GM21529 (cell line): ENCODE measurements around the gene ZNF79.

ENCODE experiments used
- ATAC-seq: cut with Tn5 transposase; IDR thresholded peaks from one replicate; pipeline ENCODE4 v1.9.1; 2021; ENCODE audit not compliant: unreplicated experiment

ZNF79 gene

DNA sequence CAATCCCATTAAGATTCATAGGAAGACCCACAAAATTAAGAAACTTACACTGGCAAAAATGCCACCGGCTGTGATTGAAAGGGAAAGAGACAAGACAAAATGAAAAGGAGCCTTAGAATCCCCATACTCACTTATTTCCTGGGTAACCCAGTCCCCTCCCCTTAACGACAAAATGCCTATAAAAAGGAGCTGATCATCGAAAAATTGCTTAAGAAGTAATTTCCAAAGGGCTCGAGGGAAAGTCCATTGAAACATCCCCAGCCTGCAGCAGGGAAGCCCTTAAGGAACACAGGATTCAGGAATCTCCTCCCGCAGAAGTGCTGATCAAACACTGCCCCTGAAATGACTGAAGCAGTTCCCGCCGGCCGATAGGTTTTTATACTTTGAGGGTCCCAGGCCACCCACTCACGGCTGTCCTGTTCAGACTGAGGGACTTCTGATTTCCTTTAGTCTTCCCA lies 677 bp upstream of the ZNF79 start:
- ATAC-seq: no peak

DNA sequence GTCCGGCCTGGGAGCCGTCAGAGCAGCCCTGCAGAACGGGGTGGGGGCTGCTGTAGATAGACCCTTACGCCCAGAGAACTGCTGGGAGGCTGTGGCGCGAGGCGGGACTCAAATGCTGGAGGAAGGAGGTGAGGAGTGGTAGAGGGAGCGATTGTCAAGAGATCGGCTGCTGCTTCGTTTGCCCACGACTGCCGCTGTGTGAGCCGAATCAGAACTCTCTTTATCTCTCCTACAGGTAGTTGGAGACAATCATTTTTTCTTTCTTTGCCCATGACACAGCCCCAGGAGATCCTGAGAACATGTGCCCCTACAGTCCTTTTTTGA lies 456 bp downstream of the ZNF79 start:
- no peak for ATAC-seq

DNA sequence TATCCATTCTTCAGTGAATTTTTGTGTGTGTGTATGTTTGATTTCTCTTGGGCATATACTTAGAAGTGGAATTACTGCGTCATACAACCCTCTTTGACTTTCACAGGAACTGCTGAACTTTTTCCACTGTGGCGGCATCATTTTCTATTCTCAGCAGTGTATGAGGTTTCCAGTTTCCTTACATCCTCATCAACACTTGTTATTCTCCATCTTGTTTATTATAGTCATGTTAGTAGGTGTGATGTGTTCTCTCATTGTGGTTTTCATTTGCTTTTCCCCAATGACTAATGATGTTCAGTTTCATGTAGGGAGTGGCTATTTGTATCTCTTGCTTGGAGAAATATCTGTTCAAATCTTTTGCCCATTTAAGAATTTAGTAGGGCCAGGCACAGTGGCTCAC lies 2.6 kb downstream of the ZNF79 start:
- no peak for ATAC-seq

DNA sequence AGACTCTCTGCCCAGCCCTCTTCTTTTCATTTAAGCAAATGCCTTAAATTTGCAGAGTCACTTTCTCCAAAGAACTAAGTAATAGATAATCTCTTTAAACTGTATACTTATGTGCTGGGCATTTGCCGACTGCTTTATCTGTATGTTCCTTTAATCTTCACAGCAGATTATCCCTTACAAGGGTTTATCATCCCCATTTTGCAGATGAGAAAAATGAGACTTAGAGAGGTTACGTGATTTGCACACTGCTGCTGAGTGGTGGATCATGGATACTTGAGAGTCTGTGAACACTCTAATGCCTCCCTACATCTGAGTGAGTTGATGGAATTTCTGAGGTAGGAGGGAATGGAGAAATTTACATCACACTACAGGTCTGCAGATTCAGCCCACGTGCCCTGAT lies 4.2 kb downstream of the ZNF79 start:
- no peak for ATAC-seq

DNA sequence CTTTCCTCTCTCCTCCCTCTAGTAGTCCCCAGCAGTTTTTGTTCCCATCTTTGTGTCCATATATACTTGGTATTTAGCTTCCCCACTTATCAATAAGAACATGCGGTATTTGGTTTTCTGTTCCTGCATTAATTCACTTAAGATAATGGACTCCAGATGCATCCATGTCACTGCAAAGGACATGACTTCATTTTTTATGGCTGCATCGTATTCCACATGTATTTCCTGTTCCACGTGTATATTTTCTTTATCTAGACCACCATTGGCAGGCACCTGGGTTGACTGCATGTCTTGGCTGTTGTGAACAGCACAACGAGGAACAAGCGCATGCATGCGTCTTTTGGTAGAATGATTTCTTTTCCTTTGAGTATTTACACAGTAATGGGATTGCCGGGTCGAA lies 6.2 kb downstream of the ZNF79 start:
- no peak for ATAC-seq

DNA sequence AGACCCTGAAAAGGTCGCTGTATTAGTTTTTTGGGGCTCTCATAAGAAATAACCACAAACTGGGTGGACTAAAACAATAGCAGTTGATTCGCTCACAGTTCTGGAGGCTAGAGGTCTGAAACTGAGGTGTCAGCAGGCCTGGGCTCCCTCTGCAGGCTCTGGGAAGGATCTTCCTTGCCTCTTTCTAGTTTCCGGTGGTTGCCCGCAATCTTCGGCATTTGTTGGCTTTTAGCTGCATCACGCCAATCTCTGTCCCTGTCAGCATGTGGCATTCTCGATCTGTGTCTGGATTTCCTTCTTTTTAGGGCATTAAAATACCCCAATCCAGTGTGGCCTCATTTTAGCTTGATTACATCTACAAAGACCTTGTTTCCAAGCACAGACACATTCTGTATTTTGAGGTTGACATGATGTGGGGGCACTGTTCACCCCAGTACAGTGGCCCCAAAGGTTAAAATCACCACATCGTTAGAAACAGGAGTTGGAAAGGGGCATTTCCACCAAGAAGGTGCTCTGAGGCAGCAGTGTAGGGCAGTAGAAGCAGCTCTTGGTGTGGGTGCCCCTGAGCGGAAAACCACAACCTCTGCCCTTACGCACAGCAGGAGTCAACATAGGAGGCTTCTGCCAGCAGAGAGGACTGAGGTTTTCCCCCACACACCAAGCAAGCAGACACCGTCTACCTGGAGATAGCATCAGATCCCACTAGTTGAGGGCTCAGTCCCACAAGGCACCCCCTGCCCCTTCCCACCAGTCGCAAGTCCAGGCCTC lies 13.5 kb downstream of the ZNF79 start:
- ATAC-seq: no peak

DNA sequence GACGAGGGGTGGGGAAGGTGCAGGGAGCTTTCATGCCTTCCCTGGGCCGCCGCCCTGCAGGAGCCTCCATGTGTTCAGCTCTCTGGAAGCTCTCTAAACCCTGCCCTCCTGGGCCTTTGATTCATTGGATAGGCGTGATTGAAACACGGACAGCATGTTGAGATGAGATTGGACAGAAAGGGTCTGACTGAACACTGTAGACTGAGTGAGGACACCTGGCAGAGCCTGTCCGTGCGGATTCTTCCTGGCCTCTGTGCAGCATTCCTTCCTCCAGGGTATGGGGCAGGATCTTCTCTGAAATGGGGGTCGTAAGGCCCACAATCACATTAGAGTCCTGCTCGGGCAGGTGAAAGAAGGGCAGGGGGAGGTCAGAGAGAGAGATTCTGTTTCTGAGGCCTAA lies 14.2 kb downstream of the ZNF79 start:
- ATAC-seq: no peak

DNA sequence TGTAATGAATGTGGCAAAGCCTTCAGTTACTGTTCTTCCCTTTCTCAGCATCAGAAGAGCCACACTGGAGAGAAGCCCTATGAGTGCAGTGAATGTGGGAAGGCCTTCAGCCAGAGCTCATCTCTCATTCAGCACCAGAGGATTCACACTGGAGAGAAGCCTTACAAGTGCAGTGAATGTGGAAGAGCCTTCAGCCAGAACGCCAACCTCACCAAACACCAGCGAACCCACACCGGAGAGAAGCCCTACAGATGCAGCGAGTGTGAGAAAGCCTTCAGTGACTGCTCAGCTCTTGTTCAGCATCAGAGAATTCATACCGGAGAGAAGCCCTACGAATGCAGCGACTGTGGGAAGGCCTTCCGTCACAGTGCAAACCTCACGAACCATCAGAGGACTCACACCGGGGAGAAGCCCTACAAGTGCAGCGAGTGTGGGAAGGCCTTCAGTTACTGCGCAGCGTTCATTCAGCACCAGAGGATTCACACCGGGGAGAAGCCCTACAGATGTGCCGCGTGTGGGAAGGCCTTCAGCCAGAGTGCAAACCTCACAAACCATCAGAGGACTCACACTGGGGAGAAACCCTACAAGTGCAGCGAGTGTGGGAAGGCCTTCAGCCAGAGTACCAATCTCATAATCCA lies 20.2 kb downstream of the ZNF79 start:
- ATAC-seq: no peak

DNA sequence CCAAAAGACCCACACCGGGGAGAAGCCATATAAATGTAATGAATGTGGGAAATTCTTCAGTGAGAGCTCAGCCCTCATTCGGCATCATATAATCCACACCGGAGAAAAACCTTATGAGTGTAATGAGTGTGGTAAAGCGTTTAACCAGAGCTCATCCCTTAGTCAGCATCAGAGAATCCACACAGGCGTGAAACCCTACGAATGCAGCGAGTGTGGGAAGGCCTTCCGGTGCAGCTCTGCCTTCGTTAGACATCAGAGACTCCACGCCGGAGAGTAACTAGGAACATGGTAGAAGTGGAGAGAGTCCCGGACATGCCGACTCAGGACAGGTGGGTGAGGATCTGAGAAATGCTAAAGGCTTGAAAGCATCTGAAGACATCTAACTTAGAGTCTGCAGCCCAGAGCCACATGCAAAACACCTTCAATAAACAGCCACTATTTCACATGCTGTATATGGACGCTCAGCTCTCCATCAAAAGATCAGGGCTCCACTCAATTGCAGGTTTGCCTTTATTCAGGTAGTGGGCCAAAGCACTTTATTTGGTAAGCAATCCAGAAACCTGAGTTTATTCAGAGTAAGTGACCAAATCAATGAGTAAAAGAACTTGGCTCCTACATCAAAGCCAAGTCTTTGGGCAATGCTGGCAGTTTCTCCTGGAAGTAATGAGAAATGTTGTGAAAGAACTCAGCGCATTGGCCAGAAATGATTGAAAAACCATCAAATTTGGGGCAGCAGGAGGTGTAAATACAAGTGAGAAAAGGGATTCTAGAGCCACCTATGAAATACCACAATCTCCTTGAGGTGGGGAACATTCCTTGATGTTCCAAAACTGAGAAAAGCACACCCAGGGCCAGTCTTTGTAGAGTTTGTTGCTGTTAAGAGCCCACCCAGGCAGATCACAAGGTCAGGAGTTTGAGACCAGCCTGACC lies 21.0 kb downstream of the ZNF79 start:
- ATAC-seq: no peak

DNA sequence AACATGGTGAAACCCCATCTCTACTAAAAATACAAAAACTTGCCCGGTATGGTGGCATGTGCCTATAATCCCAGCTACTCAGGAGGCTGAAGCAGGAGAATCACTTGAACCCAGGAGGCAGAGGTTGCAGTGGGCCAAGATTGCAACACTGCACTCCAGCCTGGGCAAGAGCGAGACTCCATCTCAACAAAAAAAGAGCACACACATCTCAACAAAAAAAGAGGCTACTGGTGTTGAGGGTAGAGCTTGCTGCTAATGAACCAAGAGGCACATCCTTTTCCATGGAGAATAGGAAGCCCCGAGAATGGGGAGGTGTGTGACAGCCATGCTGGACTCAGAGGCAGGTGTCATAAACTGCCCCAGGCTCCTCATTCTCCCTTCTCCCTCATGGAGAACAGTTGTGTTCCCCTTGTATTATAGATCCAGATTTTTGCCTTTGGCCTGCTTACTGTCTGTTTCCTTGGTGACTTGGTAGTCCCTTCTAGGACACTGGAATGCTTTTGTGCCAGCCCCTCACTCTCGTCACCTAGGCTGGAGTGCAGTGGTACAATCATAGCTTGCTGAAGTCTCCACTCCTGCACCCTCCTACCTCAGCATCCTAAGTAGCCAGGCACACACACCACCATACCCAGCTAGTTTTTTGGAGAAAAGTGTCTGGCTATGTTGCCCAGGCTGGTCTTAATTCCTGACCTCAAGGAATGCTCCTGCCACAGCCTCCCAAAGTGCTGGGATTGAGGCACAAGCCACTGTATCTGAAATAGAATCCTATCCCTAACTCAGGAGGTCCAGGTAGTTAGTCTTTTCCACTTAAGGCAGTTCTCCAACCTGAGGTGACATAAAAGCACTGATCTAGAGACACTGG lies 21.9 kb downstream of the ZNF79 start:
- ATAC-seq: no peak

DNA sequence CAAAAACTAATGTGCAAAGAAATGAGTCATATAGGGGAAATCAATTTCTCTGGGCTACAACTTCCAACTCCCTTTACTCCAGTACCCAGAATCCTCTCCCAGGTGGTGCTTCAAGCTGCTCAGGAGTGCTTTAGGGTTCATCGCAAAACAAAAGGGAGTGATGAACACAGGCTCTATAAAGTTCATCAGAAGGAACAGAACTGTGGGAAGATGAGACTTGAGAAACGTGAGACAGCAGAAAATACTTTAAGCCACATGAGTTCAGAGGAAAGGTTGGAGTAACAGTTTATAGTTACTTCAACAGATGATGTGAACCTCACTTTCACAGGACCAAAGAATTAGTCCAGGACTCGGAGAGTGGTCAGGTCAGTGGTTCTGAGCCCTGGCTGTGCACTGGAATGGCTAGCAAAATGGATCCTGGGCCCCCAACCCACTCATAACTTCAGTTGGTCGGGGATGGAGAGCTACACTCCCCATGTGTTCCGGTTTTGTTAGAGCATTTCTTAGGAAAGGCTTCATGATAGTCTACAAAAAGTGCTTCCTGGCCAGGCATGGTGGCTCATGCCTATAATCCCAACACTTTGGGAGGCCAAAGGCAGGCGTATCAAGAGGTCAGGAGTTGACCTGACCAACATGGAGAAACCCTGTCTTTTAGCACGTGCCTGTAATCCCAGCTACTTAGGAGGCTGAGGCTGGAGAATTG lies 22.7 kb downstream of the ZNF79 start:
- ATAC-seq: no peak

DNA sequence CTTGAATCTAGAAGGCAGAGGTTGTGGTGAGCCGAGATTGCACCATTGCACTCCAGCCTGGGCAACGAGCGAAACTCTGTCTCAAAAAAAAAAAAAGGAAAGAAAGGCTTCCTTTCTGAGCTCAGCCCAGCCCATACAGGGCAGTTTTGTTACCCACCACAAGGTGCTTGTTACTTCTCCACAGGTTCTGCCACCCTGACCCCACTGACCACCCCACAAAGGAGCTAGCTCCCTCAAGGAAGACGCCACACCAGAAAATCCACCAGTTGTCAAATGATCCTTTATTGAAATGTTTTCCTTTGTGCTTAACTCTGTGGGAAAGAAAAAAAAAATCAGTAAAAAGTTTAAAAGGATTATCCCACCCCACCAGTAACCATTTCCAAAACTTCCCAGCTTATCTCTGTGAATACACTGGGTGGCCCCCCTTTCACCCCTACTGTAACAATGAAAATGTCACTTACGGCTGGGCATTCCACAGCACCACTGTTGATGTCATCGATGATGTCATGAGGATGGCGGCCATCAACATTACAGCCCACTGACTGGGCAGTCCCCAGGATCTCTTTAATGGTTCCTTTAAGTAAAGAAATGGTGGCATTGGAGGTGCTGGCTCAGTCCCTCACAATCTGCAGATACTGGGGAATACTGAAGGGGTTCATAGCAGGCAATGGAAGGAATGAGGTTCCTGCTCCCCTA lies 23.4 kb downstream of the ZNF79 start:
- ATAC-seq: no peak

DNA sequence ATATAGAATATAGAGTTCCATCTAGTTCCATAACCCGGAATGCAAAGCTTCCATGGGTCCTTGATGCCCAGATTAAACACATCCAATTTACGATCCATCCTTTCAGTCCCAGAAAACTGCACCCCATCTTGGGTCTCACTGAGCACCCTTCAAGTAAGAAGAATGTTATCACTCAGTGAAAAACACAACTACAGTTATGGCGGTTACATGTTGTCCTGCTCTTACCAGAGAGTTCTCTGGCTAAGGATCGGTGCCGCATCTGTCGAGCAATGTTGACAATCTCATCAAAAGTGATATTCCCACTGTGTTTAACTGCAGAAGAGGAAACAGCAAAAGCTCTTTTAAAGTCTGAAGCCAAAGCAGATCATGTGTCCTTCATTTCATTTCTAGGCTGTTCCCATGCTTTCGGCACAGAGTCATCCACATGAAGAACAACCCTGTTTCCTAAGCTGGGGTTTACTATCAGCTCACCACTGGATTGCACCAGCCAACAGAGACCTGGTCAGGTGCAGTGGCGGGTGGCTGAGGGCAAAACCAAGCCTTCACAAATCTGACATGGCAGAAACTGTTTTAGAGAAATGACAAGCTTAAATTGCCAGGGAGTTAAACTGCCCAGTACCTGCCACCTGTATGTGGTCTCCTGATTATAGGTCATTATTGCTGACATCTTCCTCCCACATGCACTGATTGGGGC lies 24.1 kb downstream of the ZNF79 start:
- no peak for ATAC-seq

DNA sequence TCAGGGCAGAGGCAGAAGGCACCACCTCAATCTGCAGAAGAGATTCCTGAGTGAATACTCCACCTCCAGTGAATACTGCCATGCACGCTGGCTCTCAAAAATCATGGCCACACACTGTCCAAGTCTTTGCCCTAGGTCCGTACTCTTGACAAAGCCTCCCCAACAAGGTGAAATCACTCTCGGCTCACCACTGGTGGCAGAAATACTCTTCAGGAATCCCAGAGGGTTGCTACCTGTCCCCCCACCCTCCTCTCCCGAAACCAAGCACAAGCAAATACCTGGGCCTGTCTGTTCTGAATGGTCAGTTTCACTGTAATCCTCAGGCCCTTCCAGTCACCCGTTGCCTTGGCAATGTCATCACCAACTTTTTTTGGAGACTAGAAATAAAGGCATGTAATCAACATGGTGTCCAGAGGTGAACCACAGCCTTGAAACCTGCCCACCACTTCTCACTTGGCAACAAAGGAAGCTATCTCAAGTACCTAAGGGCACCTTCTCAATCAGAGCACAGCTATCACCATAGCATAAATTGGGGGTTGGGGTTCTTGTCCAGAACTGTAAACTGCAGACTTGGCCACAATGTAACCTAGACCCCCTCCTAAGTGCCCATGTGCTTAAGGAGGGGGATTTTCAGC lies 25.3 kb downstream of the ZNF79 start:
- no peak for ATAC-seq

DNA sequence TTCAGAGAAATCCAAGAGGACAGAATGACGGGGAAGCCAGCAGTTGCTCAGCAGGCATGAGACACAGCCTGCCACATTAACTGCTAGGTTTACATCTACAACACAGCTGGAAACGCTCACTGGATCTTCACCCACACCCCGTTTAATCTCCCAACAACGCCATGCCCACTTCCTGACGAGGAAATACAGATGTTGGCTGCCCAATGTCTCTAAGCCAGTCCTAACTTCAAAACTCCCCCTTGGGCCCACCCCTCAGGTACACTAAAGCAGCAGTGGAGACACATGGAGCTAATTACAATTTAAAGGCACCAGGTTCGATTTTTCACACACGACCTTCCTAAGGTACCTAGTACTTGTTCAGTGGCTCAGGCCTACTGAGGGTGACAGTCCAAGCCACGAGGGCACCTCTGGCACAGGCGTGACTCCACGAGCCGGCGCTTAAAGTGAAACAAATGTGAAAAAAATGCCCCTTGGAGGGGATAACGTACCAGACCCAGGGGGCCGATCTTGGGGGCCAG lies 26.1 kb downstream of the ZNF79 start:
- ATAC-seq: no peak

DNA sequence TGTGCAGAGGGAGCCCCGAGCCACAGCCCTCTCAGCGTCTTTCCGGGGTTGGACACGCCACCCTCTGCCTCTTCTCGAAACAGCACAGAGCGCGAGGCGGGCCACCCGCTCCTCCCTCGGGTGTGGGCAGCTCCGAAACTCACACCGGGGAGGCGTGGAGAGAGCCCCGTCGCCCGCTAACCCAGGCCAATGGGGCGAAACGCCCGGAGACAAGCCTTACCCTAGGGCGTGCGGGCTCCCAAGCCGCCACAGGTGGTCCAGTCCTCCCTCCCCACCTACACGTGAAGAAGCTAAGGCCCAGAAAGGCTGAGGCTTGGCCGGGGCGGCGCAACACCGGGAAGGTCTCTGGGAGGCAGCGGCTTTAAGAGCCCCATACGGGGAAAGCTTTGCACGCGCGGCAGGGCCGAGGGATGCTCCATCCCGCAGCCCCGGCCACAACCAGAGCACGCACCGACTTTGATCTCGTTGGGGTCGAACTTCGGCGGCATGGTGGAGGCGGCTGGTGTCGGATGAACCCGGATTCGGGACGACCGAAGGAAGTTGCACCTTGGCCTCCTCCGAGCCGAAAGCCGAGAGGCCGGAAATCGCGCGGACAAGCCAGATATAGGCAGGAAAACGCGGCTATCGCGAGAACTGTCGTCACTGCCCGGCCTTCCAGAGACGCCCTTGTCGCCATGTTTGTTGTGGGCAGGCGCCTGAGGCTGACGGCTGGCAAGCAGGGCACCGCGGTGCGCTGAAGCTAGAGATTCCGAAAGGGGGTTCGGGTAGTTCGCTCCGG lies 26.8 kb downstream of the ZNF79 start, which contains the start of the genes LRSAM1 and RPL12:
Gene LRSAM1, plus strand, starts transcription at position 681 of the 778 bp plus-strand sequence. CDS start 3,018 bp downstream, outside the sequence.
Gene RPL12, minus strand, starts transcription at position 577 of the 778 bp plus-strand sequence. Its CDS starts 89 bp downstream, at position 488.
- ATAC-seq: peak; percentile 64

DNA sequence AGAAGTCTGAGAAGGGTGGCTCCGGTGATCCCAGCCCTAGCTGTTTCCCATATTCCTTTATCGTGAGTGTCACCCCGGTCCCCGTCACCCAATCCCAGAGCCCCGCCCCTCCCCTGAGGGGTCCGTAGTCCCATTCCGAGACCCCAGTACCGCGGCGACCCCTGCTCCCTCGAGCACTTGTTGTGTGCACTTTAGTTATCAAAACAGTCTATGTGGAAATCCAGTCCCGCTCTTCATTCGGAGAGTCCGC lies 27.4 kb downstream of the ZNF79 start:
- peak; percentile 22 for ATAC-seq
